SK-N-MC (cell line): Measurements from ENCODE around the gene NOBOX.

ENCODE experiments used
- DNase-seq: peaks from one replicate; pipeline ENCODE4 v3.0.0-alpha.2; 2011; ENCODE audit warnings: low read depth, low spot score
- H3K27ac ChIP-seq: fragments of 200-600 bp; sonication (generic); 2 replicates; pipeline ENCODE4 v1.5.1; 2016; ENCODE audit warnings: mixed run types
- H3K36me3 ChIP-seq: fragments of 200-600 bp; sonication (generic); 2 replicates; pipeline ENCODE4 v1.6.1; 2017; ENCODE audit warnings: antibody characterized with exemption, low read length, mixed read lengths; ENCODE audit not compliant: insufficient read depth
- H3K4me3 ChIP-seq: fragments of 200-600 bp; sonication (generic); 2 replicates; pipeline ENCODE4 v1.5.1; 2016
- H3K9ac ChIP-seq: fragments of 200-600 bp; sonication (generic); 2 replicates; pipeline ENCODE4 v1.8.0; 2017; ENCODE audit warnings: mixed run types, mixed read lengths; ENCODE audit not compliant: insufficient read length
- H3K9me3 ChIP-seq: fragments of 200-600 bp; sonication (generic); 2 replicates; pipeline ENCODE4 v1.6.1; 2017; ENCODE audit warnings: low read depth, mild to moderate bottlenecking, antibody characterized with exemption, low read length, moderate library complexity, mixed read lengths
- EZH2 ChIP-seq: fragments of 200-600 bp; sonication (generic); IDR thresholded peaks from one replicate; pipeline ENCODE4 v1.6.1; 2017; ENCODE audit warnings: antibody characterized with exemption
- FOXP2 ChIP-seq: optimal IDR thresholded peaks from 2 replicates; pipeline ENCODE3; 2011; ENCODE audit warnings: mild to moderate bottlenecking, moderate library complexity; ENCODE audit not compliant: insufficient read depth; ENCODE audit errors: extremely low read length, control extremely low read depth
- POLR2AphosphoS5 ChIP-seq: IDR thresholded peaks from 2 replicates; pipeline ENCODE4 v1.6.1; 2012; ENCODE audit warnings: mild to moderate bottlenecking, low read depth, low read length, borderline replicate concordance

Gene NOBOX

GRCh38 chr7:144416341-144416740, 12.8 kb upstream of the NOBOX start:
- no peaks in the 10 kb centered on the region for H3K36me3 ChIP-seq
- H3K4me3 ChIP-seq: no peak overlapping the region
- DNase-seq: no peak
- H3K9me3 ChIP-seq: no peaks in the 10 kb centered on the region
- TF ChIP-seq POLR2AphosphoS5: no peak
- TF ChIP-seq EZH2: no peak
- TF ChIP-seq FOXP2: no peak
- H3K9ac ChIP-seq: no peak overlapping the region
- no peak overlapping the region for H3K27ac ChIP-seq

- no peak overlapping the region for H3K27ac ChIP-seq
- H3K4me3 ChIP-seq: no peak overlapping the region
- no peaks in the 10 kb centered on the region for H3K36me3 ChIP-seq
- no peak for DNase-seq
- no peaks in the 10 kb centered on the region for H3K9me3 ChIP-seq
- no peak overlapping the region for H3K9ac ChIP-seq
- TF ChIP-seq EZH2: no peak
- TF ChIP-seq POLR2AphosphoS5: no peak
- no peak for TF ChIP-seq FOXP2
Measured at GRCh38 chr7:144415858-144416257, 12.4 kb upstream of the NOBOX start.

GRCh38 chr7:144414815-144415214, 11.3 kb upstream of the NOBOX start:
- Histone ChIP-seq H3K4me3 (no peak overlapping the region), H3K27ac (no peak overlapping the region), H3K36me3 (no peaks in the 10 kb centered on the region), H3K9me3 (no peaks in the 10 kb centered on the region), H3K9ac (no peak overlapping the region)
- TF ChIP-seq EZH2 (no peak), POLR2AphosphoS5 (no peak), FOXP2 (no peak)
- DNase-seq: no peak

GRCh38 chr7:144410441-144410840, 6.9 kb upstream of the NOBOX start:
- TF ChIP-seq EZH2: no peak
- DNase-seq: no peak
- H3K9ac ChIP-seq: no peak overlapping the region

GRCh38 chr7:144408121-144408520, 4.6 kb upstream of the NOBOX start:
- H3K9me3 ChIP-seq: no peaks in the 10 kb centered on the region
- no peak overlapping the region for H3K4me3 ChIP-seq
- no peaks in the 10 kb centered on the region for H3K36me3 ChIP-seq
- DNase-seq: no peak
- no peak overlapping the region for H3K27ac ChIP-seq
- TF ChIP-seq FOXP2 (no peak), EZH2 (no peak), POLR2AphosphoS5 (no peak)
- no peak overlapping the region for H3K9ac ChIP-seq

More at GRCh38 chr7:144410441-144410840, 6.9 kb upstream of the NOBOX start:
- H3K36me3 ChIP-seq: no peaks in the 10 kb centered on the region
- H3K27ac ChIP-seq: no peak overlapping the region
- no peak overlapping the region for H3K4me3 ChIP-seq
- H3K9me3 ChIP-seq: no peaks in the 10 kb centered on the region

GRCh38 chr7:144407266-144407931, 3.9 kb upstream of the NOBOX start:
- no peak for DNase-seq
- Histone ChIP-seq H3K27ac (no peak overlapping the region), H3K36me3 (no peaks in the 10 kb centered on the region), H3K4me3 (no peak overlapping the region), H3K9ac (no peak overlapping the region), H3K9me3 (no peaks in the 10 kb centered on the region)
- TF ChIP-seq FOXP2: no peak
- TF ChIP-seq EZH2: no peak
- TF ChIP-seq POLR2AphosphoS5: no peak

- Histone ChIP-seq H3K9ac (no peak overlapping the region), H3K4me3 (no peak overlapping the region), H3K27ac (no peak overlapping the region), H3K9me3 (no peaks in the 10 kb centered on the region), H3K36me3 (no peaks in the 10 kb centered on the region)
- TF ChIP-seq EZH2 (no peak), POLR2AphosphoS5 (no peak), FOXP2 (no peak)
- no peak for DNase-seq
Measured at GRCh38 chr7:144404946-144405345, 1.5 kb upstream of the NOBOX start.

GRCh38 chr7:144403102-144403501, 391 bp downstream of the NOBOX start:
- TF ChIP-seq FOXP2 (no peak), EZH2 (no peak), POLR2AphosphoS5 (no peak)
- no peak overlapping the region for H3K9ac ChIP-seq
- H3K4me3 ChIP-seq: no peak overlapping the region
- no peaks in the 10 kb centered on the region for H3K36me3 ChIP-seq
- H3K9me3 ChIP-seq: no peaks in the 10 kb centered on the region
- no peak for DNase-seq
- H3K27ac ChIP-seq: no peak overlapping the region

GRCh38 chr7:144401490-144401889, 2.0 kb downstream of the NOBOX start:
- Histone ChIP-seq H3K4me3 (no peak overlapping the region), H3K27ac (no peak overlapping the region), H3K9me3 (no peaks in the 10 kb centered on the region), H3K9ac (no peak overlapping the region), H3K36me3 (no peaks in the 10 kb centered on the region)
- no peak for DNase-seq
- TF ChIP-seq EZH2 (no peak), FOXP2 (no peak), POLR2AphosphoS5 (no peak)
